HCT116 (cell line): Measurements from ENCODE around the gene PLEKHG5. TPM values are rescaled to one million over a fixed set of nuclear protein-coding genes. Genes with fewer than 3 reads are reported as not detected.
A peak's percentile ranks its signal among the peaks of the same experiment; 100 is the strongest.

Experiments used
- ATAC-seq: fragments of 200-7000 bp; cut with Tn5 transposase; 2 replicates; pipeline ENCODE4 v1.9.1; 2020; ENCODE audit warnings: mild to moderate bottlenecking, moderate library complexity
- BruUV-seq: library from RNA; stranded (reverse); fragments of 400-500 nt; replicated peaks from 2 replicates; lab custom pipeline; 2021; lab: Mats Ljungman, UMichigan
- CTCF ChIA-PET: fragments of 300-600 bp; sonication (Branson Sonifier 250); formaldehyde crosslinking; loops from one replicate; lab custom pipeline; 2021; ENCODE audit warnings: antibody characterized with exemption; lab: Charles Lee
- POLR2A ChIA-PET: fragments of 300-600, 350-600 bp; sonication (Branson Sonifier 250); formaldehyde crosslinking; loops from one replicate; lab custom pipeline; 2021; ENCODE audit warnings: antibody characterized with exemption; lab: Charles Lee
- RAD21 ChIA-PET, 2 experiments: fragments of 300-600 bp; sonication (Branson Sonifier 250); formaldehyde crosslinking; loops; one replicate each; lab custom pipeline; 2023; ENCODE audit warnings: low total read pairs in 2 of 2; ENCODE audit not compliant: uncharacterized antibody in 2 of 2, unreplicated experiment in 2 of 2, low non-redundant PET in 1 of 2; lab: Charles Lee
- DNase-seq: peaks from one replicate; pipeline ENCODE4 v3.0.0-alpha.2; 2010; ENCODE audit warnings: low read depth, low spot score
- H2AFZ ChIP-seq: fragments of 200-600 bp; shearing (Covaris generic), sonication (generic); 2 replicates; pipeline ENCODE4 v1.6.1; 2017; ENCODE audit warnings: low read depth, mixed run types, mixed read lengths, antibody characterized with exemption, low read length; ENCODE audit not compliant: poor library complexity, severe bottlenecking
- H3K27ac ChIP-seq: 2 replicates; pipeline ENCODE4 v1.5.1; 2012; ENCODE audit warnings: low read depth, low read length
- H3K27me3 ChIP-seq: fragments of 200-600 bp; sonication (generic); 2 replicates; pipeline ENCODE4 v1.6.1; 2016; ENCODE audit warnings: mixed run types, low read length, mixed read lengths; ENCODE audit not compliant: insufficient read depth
- H3K36me3 ChIP-seq, 2 experiments: fragments of 200-500 bp in 1 of 2; fragments of 200-600 bp in 1 of 2; sonication (Bioruptor generic) in 1 of 2; sonication (generic) in 1 of 2; 2 replicates each; pipeline versions ENCODE4 v1.5.1 to v1.6.1; 2014 to 2016; ENCODE audit warnings: low read length in 2 of 2, inconsistent platforms in 1 of 2, mixed read lengths in 1 of 2, mixed run types in 1 of 2; ENCODE audit not compliant: insufficient read depth in 2 of 2, control insufficient read depth in 1 of 2
- H3K4me1 ChIP-seq, 2 experiments: fragments of 200-600 bp in 1 of 2; sonication (generic) in 1 of 2; 2 replicates each; pipeline versions ENCODE4 v1.5.1 to v1.6.1; 2012 to 2017; ENCODE audit warnings: low read length in 2 of 2, inconsistent platforms in 1 of 2, mild to moderate bottlenecking in 1 of 2, mixed read lengths in 1 of 2, mixed run types in 1 of 2, moderate library complexity in 1 of 2; ENCODE audit not compliant: insufficient read depth in 2 of 2, control insufficient read depth in 1 of 2
- H3K4me2 ChIP-seq: fragments of 200-600 bp; sonication (generic); 2 replicates; pipeline ENCODE4 v1.6.1; 2017; ENCODE audit warnings: mixed run types, low read length, mixed read lengths
- H3K4me3 ChIP-seq, 2 experiments: fragments of 200-600 bp in 1 of 2; sonication (generic) in 1 of 2; replicated peaks in 1 of 2; 2 replicates each; pipeline ENCODE4 v1.5.1; 2011 to 2016; ENCODE audit warnings: low read length in 2 of 2, control low read depth in 1 of 2, low read depth in 1 of 2, mild to moderate bottlenecking in 1 of 2, mixed read lengths in 1 of 2, mixed run types in 1 of 2
- H3K79me2 ChIP-seq: fragments of 200-600 bp; sonication (generic); 2 replicates; pipeline ENCODE4 v1.6.1; 2017; ENCODE audit warnings: mild to moderate bottlenecking, mixed run types, low read length, moderate library complexity, mixed read lengths; ENCODE audit not compliant: insufficient read depth
- H3K9ac ChIP-seq: fragments of 200-600 bp; sonication (generic); 2 replicates; pipeline ENCODE4 v1.6.1; 2016; ENCODE audit warnings: low read length, mixed read lengths
- H3K9me2 ChIP-seq: fragments of 200-600 bp; sonication (generic), shearing (Covaris generic); 2 replicates; pipeline ENCODE4 v1.6.1; 2017; ENCODE audit warnings: mixed run types, mild to moderate bottlenecking, moderate library complexity; ENCODE audit not compliant: insufficient read depth
- H3K9me3 ChIP-seq, 2 experiments: fragments of 200-500 bp in 1 of 2; fragments of 200-600 bp in 1 of 2; sonication (Bioruptor generic) in 1 of 2; sonication (generic) in 1 of 2; 2 replicates each; pipeline ENCODE4 v1.6.1; 2014 to 2017; ENCODE audit warnings: low read length in 2 of 2, mixed read lengths in 2 of 2, inconsistent platforms in 1 of 2, low read depth in 1 of 2, mild to moderate bottlenecking in 1 of 2, mixed run types in 1 of 2, moderate library complexity in 1 of 2; ENCODE audit not compliant: control insufficient read depth in 1 of 2, insufficient read depth in 1 of 2
- H4K20me1 ChIP-seq: fragments of 200-600 bp; sonication (generic), shearing (Covaris generic); 2 replicates; pipeline ENCODE4 v1.6.1; 2017; ENCODE audit warnings: mixed run types, mild to moderate bottlenecking, moderate library complexity; ENCODE audit not compliant: insufficient read depth
- ATF3 ChIP-seq: IDR thresholded peaks from 2 replicates; pipeline ENCODE4 v1.6.1; 2012
- CEBPB ChIP-seq: IDR thresholded peaks from 2 replicates; pipeline ENCODE4 v1.6.1; 2012; ENCODE audit warnings: low read depth
- CTCF ChIP-seq, 3 experiments: fragments of 200-600 bp in 1 of 3; sonication (generic) in 1 of 3; IDR thresholded peaks in 2 of 3; conservative IDR thresholded peaks in 1 of 3; 2 replicates each; pipeline ENCODE4 v1.5.1; 2012 to 2017; ENCODE audit warnings: low read depth in 2 of 3, low read length in 2 of 3, antibody characterized with exemption in 1 of 3, borderline replicate concordance in 1 of 3, control low read depth in 1 of 3, mild to moderate bottlenecking in 1 of 3, mixed read lengths in 1 of 3, mixed run types in 1 of 3, moderate library complexity in 1 of 3; ENCODE audit not compliant: insufficient read depth in 1 of 3
- MAX ChIP-seq: IDR thresholded peaks from 2 replicates; pipeline ENCODE4 v1.6.1; 2012
- POLR2AphosphoS5 ChIP-seq: IDR thresholded peaks from 2 replicates; pipeline ENCODE4 v1.6.1; 2011; ENCODE audit warnings: mild to moderate bottlenecking, low read depth, low read length, moderate library complexity
- YY1 ChIP-seq: IDR thresholded peaks from 2 replicates; pipeline ENCODE4 v1.6.1; 2011; ENCODE audit warnings: low read length, low read depth, moderate library complexity, mild to moderate bottlenecking; ENCODE audit not compliant: insufficient replicate concordance; ENCODE audit errors: extremely low read depth
- ZFX ChIP-seq: fragments of 450-650 bp; IDR thresholded peaks from 2 replicates; pipeline ENCODE4 v1.6.1; 2017
- intact Hi-C: fragments of 100-400 bp; cut with micrococcal nuclease; formaldehyde crosslinking; loops from 2 replicates; pipeline ENCODE4 v1.10.0; 2022
- total RNA-seq: library from RNA; stranded (reverse); gene quantifications from one replicate; pipeline ENCODE4 v1.2.1, GENCODE V29; 2021; ENCODE audit not compliant: unreplicated experiment

The PLEKHG5 gene
- total RNA-seq, 1 experiment from 2014 or later = 33.0 TPM

- ATAC-seq = peak; percentile 73
- no peaks in the 10 kb centered on the region for H3K27me3 ChIP-seq
- ChIA-PET RAD21 (no interaction called here), CTCF (interaction anchor here (1.3 to 4.3 kb wide), 9 partner anchors 9 to 156 kb away, joined by 3 to 14 read pairs (median 7); partner anchors contain the start of gene HES2), POLR2A (interaction anchor here (1.7 kb wide), 1 partner anchor 34 kb away, joined by 6 read pairs; no protein-coding TSS in a partner anchor)
- peak overlapping the region; percentile 97 for H3K4me2 ChIP-seq
- no peaks in the 10 kb centered on the region for H3K9me2 ChIP-seq
- peak overlapping the region; percentile 87 for H3K27ac ChIP-seq
- H3K9ac ChIP-seq = peak overlapping the region; percentile 91
- H2AFZ ChIP-seq = no peak overlapping the region
- no peaks in the 10 kb centered on the region for H3K36me3 ChIP-seq
- intact Hi-C loops = loop anchor here (2.0 to 5.0 kb wide), 3 partner anchors 41 to 728 kb away; no protein-coding TSS in a partner anchor
- no TSS peak for BruUV-seq
- peak; percentile 48 for DNase-seq
- TF ChIP-seq ATF3 = no peak
- TF ChIP-seq CTCF (IDR thresholded peaks at IDR 0.05 in 2 of 3, conservative IDR thresholded peaks at IDR 0.05 in 1 of 3; ENCODE audit: borderline replicate concordance in 1 of 3, insufficient read depth in 1 of 3, low read depth in 2 of 3, low read length in 2 of 3) = peak in 2 of 3 experiments; percentile 89 to 91; a peak in 4 of 6 replicates
- no peak for TF ChIP-seq ZFX
- TF ChIP-seq YY1 = peak; percentile 22
- TF ChIP-seq CEBPB = no peak
- peak; percentile 58 for TF ChIP-seq POLR2AphosphoS5
- TF ChIP-seq MAX = no peak
- TF ChIP-seq, all 23 proteins: peak for 3
- Histone ChIP-seq H4K20me1 (no peaks in the 10 kb centered on the region), H3K4me1 (peaks cover 25 to 51% of the 10 kb centered on the region in 2 experiments), H3K4me3 (peak overlapping the region; percentile 91 to 96), H3K9me3 (no peaks in the 10 kb centered on the region), H3K79me2 (peaks cover 5% of the 10 kb centered on the region; the same call in 1 of the 2 replicates)
These were observed 1.7 kb downstream of the PLEKHG5 start for GRCh38 chr1:6489799-6490180.
